ENCODE measurements around the gene CDC42BPG. TPM values are rescaled to one million over a fixed set of nuclear protein-coding genes. Genes with fewer than 3 reads are reported as not detected.
A peak's percentile ranks its signal among the peaks of the same experiment; 100 is the strongest.

CDC42BPG gene
- total and polyA plus RNA-seq, 2 donors (not counting 1 experiment from before 2014, with no cell fraction given): 0.03 to 0.33 TPM

DNA sequence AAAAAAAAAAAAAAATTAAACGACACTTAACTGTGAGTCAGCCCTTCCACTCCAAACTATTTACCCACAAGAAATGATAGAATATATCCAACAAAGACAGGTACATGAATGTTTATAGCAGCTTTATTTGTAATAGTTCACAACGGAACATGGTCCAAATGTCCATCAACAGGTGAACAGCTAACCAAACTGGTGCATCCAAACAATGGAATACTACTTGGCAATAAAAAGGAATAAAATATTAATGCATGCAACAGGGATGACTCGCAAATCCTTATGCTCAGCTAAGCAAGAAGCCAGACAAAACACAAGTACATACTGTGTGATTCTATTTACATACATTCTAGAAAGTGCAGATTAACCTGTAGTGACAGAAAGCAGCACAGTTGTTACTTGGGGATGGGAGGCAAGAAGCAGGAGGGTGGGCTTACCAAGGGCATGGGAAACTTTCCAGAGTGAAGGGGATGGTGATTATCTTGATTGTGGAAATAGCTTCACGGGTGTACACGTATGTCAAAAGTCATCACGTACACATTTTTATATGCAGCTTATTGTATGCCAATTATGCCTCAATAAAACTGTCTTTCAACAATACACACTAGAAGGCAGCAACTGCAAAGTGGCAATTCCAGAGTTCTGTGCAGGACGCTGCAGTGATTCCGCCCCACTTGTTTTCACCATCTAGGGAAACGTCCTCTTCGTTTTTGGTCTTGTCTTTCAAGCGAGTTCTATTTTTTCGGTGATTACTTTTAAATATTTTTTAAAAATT, 59.5 kb downstream of the CDC42BPG start:
- Histone ChIP-seq H4K20me1 (ENCODE audit: control insufficient read depth, extremely low read depth, insufficient read depth, low read length) (no peaks in the 10 kb centered on the region), H2AFZ (ENCODE audit: low read length) (no peak overlapping the region), H3K9ac (ENCODE audit: insufficient read depth, low read length) (no peak overlapping the region), H3K27ac (ENCODE audit: insufficient read depth, low read length) (no peak overlapping the region), H3K4me3 (replicated peaks in 1 of 4; ENCODE audit: control extremely low read depth in 1 of 4, insufficient read depth in 1 of 4, low read depth in 3 of 4, low read length in 4 of 4) (no peak overlapping the region), H3K27me3 (ENCODE audit: control insufficient read depth, insufficient read depth, low read length) (no peaks in the 10 kb centered on the region), H3K4me2 (ENCODE audit: extremely low read depth, insufficient read depth, low read length) (no peak overlapping the region), H3K9me3 (ENCODE audit: control insufficient read depth, insufficient read depth, low read depth, low read length) (no peaks in the 10 kb centered on the region), H3K4me1 (ENCODE audit: control insufficient read depth, extremely low read depth, insufficient read depth, low read length) (no peaks in the 10 kb centered on the region), H3K36me3 (ENCODE audit: control insufficient read depth, insufficient read depth, low read length) (no peaks in the 10 kb centered on the region), H3K79me2 (ENCODE audit: control insufficient read depth, insufficient read depth, low read length) (no peaks in the 10 kb centered on the region)
- no peak for DNase-seq (ENCODE audit: low read depth in 2 of 2)
- TF ChIP-seq, protein P1, sequence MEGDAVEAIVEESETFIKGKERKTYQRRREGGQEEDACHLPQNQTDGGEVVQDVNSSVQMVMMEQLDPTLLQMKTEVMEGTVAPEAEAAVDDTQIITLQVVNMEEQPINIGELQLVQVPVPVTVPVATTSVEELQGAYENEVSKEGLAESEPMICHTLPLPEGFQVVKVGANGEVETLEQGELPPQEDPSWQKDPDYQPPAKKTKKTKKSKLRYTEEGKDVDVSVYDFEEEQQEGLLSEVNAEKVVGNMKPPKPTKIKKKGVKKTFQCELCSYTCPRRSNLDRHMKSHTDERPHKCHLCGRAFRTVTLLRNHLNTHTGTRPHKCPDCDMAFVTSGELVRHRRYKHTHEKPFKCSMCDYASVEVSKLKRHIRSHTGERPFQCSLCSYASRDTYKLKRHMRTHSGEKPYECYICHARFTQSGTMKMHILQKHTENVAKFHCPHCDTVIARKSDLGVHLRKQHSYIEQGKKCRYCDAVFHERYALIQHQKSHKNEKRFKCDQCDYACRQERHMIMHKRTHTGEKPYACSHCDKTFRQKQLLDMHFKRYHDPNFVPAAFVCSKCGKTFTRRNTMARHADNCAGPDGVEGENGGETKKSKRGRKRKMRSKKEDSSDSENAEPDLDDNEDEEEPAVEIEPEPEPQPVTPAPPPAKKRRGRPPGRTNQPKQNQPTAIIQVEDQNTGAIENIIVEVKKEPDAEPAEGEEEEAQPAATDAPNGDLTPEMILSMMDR (conservative IDR thresholded peaks at IDR 0.05 in 1 of 2, IDR thresholded peaks at IDR 0.05 in 1 of 2; ENCODE audit: low read depth in 1 of 2, low read length in 2 of 2): no peak
- TF ChIP-seq EZH2 (IDR thresholded peaks at IDR 0.05; ENCODE audit: low read length, missing control alignments): no peak

DNA sequence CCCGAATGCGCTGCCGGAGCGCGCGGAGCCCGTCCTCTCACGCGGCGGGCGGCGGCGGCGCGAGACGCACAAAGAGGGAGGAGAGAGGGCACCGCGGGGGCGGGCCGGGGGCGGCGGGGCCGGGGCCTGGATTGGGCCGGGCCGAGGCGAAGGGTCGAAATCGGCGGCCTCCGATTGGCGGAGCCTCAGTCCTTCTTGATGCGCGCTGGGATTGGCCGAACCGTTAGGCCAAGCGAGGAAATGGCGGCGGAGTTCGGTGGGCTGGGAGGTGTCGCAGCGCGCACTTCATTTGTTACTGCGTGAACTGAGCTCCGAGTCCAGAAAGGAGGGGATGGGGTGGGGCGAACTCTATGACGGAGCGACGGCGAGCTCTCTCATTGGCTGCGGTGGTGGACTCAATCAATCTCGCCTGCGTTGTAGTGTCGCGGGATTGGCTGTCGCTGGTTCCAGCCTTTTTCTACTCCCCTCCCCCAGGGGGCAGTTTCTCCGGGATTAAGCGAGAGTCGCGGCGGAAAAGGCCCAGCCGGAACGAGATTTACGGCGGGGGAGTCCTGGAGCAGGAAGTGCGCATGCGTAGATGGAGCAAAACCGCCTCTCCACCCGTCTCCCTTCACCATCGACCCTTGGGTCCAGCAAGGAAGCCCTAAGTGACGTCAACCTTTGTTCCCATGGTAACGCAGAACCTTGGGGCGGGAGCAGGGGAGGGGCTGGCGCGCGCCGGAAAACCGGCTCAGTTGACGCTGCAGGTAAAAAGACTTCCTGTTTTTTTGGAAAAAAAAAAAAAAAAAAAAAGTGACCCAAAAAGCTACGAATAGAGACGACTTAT, 65.8 kb downstream of the CDC42BPG start, which contains the start of gene SF1:
Gene SF1, minus strand, starts transcription at position 70 of the 826 bp plus-strand sequence. CDS start 150 bp downstream, outside the sequence.
- Histone ChIP-seq H3K36me3 (ENCODE audit: control insufficient read depth, insufficient read depth, low read length) (peaks cover 12% of the 10 kb centered on the region), H3K4me3 (replicated peaks in 1 of 4; ENCODE audit: control extremely low read depth in 1 of 4, insufficient read depth in 1 of 4, low read depth in 3 of 4, low read length in 4 of 4) (peak within 1 kb of the TSS; percentile 65 to 81 (median 79)), H4K20me1 (ENCODE audit: control insufficient read depth, extremely low read depth, insufficient read depth, low read length) (peaks cover 2% of the 10 kb centered on the region), H2AFZ (ENCODE audit: low read length) (peak within 1 kb of the TSS; percentile 57), H3K9me3 (ENCODE audit: control insufficient read depth, insufficient read depth, low read depth, low read length) (no peaks in the 10 kb centered on the region), H3K4me2 (ENCODE audit: extremely low read depth, insufficient read depth, low read length) (peak within 1 kb of the TSS; percentile 94), H3K27ac (ENCODE audit: insufficient read depth, low read length) (peak within 1 kb of the TSS; percentile 93), H3K9ac (ENCODE audit: insufficient read depth, low read length) (peak within 1 kb of the TSS; percentile 98), H3K79me2 (ENCODE audit: control insufficient read depth, insufficient read depth, low read length) (peaks cover 37% of the 10 kb centered on the region), H3K4me1 (ENCODE audit: control insufficient read depth, extremely low read depth, insufficient read depth, low read length) (peaks cover 10% of the 10 kb centered on the region), H3K27me3 (ENCODE audit: control insufficient read depth, insufficient read depth, low read length) (no peaks in the 10 kb centered on the region)
- TF ChIP-seq, protein P1 (conservative IDR thresholded peaks at IDR 0.05 in 1 of 2, IDR thresholded peaks at IDR 0.05 in 1 of 2; ENCODE audit: low read depth in 1 of 2, low read length in 2 of 2): no peak
- no peak for TF ChIP-seq EZH2 (IDR thresholded peaks at IDR 0.05; ENCODE audit: low read length, missing control alignments)
- peak; percentile 99 to 100 for DNase-seq (ENCODE audit: low read depth in 2 of 2)

DNA sequence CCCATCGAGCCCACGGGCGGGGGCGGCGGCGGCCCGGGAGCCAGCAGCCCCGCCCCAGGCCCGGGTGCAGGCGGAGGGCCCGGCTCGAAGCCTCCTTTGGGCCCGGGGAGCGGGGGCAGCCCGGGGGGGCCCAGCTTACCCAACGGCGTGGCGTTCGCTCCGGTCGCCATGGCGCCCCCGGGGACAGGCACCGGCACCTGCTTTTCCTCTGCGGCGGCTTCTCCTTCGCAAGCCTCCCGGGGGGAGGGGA, 66.3 kb downstream of the CDC42BPG start:
- Histone ChIP-seq H3K4me3 (replicated peaks in 1 of 4; ENCODE audit: control extremely low read depth in 1 of 4, insufficient read depth in 1 of 4, low read depth in 3 of 4, low read length in 4 of 4) (peak overlapping the region; percentile 41 to 81 (median 61)), H3K27ac (ENCODE audit: insufficient read depth, low read length) (peak overlapping the region; percentile 93), H3K79me2 (ENCODE audit: control insufficient read depth, insufficient read depth, low read length) (peaks cover 43% of the 10 kb centered on the region), H3K4me2 (ENCODE audit: extremely low read depth, insufficient read depth, low read length) (no peak overlapping the region), H4K20me1 (ENCODE audit: control insufficient read depth, extremely low read depth, insufficient read depth, low read length) (peaks cover 4% of the 10 kb centered on the region), H3K9me3 (ENCODE audit: control insufficient read depth, insufficient read depth, low read depth, low read length) (no peaks in the 10 kb centered on the region), H3K4me1 (ENCODE audit: control insufficient read depth, extremely low read depth, insufficient read depth, low read length) (peaks cover 12% of the 10 kb centered on the region), H3K36me3 (ENCODE audit: control insufficient read depth, insufficient read depth, low read length) (peaks cover 17% of the 10 kb centered on the region), H3K9ac (ENCODE audit: insufficient read depth, low read length) (peak overlapping the region; percentile 98), H2AFZ (ENCODE audit: low read length) (no peak overlapping the region), H3K27me3 (ENCODE audit: control insufficient read depth, insufficient read depth, low read length) (no peaks in the 10 kb centered on the region)
- TF ChIP-seq, protein P1 (conservative IDR thresholded peaks at IDR 0.05 in 1 of 2, IDR thresholded peaks at IDR 0.05 in 1 of 2; ENCODE audit: low read depth in 1 of 2, low read length in 2 of 2): no peak
- TF ChIP-seq EZH2 (IDR thresholded peaks at IDR 0.05; ENCODE audit: low read length, missing control alignments): no peak
- DNase-seq (ENCODE audit: low read depth in 2 of 2): no peak
